GM12878 (cell line): Measurements from ENCODE around the gene OR1F1. TPM values are rescaled to one million over a fixed set of nuclear protein-coding genes. Genes with fewer than 3 reads are reported as not detected.

Experiments
- ATAC-seq: fragments of 200-7000 bp; cut with Tn5 transposase; 3 replicates; pipeline ENCODE4 v1.9.1; 2020; ENCODE audit warnings: mild to moderate bottlenecking, moderate library complexity
- BruUV-seq: library from RNA; stranded (reverse); fragments of 400-500 nt; replicated peaks from 2 replicates; lab custom pipeline; 2021; lab: Mats Ljungman, UMichigan
- CTCF ChIA-PET: fragments of 300-600 bp; sonication (Branson Sonifier 250); formaldehyde crosslinking; extraction: SDS; loops from one replicate; lab custom pipeline; 2021; ENCODE audit warnings: inconsistent platforms; lab: Yijun Ruan, JAX
- POLR2A ChIA-PET: fragments of 350-600 bp; formaldehyde crosslinking; extraction: SDS; loops from one replicate; lab custom pipeline; 2021; ENCODE audit warnings: inconsistent platforms; lab: Charles Lee
- RAD21 ChIA-PET: fragments of 300-600 bp; sonication (Branson Sonifier 250); formaldehyde crosslinking; loops from one replicate; lab custom pipeline; 2023; ENCODE audit warnings: antibody characterized with exemption; ENCODE audit not compliant: unreplicated experiment; lab: Charles Lee
- SMC1A ChIA-PET: fragments of 300-600 bp; sonication (Branson Sonifier 250); formaldehyde crosslinking; loops from one replicate; lab custom pipeline; 2023; ENCODE audit not compliant: unreplicated experiment, uncharacterized antibody; lab: Charles Lee
- DNase-seq: peaks from one replicate; pipeline ENCODE4 v3.0.0-alpha.2; 2011; ENCODE audit warnings: low read depth, low spot score
- FAIRE-seq: peaks from 3 replicates; lab custom pipeline; 2011; peaks lifted over from hg19 to GRCh38; lab: Jason Lieb, UNC
- H2AFZ ChIP-seq: 2 replicates; pipeline ENCODE4 v1.6.0; 2011; ENCODE audit warnings: low read depth, low read length, control low read depth; ENCODE audit not compliant: control insufficient read depth
- H3K27ac ChIP-seq: 2 replicates; pipeline ENCODE4 v1.5.1; 2011; ENCODE audit warnings: control low read depth; ENCODE audit not compliant: control insufficient read depth, insufficient read depth
- H3K27me3 ChIP-seq, 2 experiments: replicated peaks in 1 of 2; 2 replicates each; pipeline versions ENCODE4 v1.6.0 to v1.6.1; 2011; ENCODE audit warnings: low read length in 1 of 2; ENCODE audit not compliant: control insufficient read depth in 2 of 2, insufficient read depth in 2 of 2
- H3K36me3 ChIP-seq, 2 experiments: 2 replicates each; pipeline ENCODE4 v1.5.1; 2011; ENCODE audit warnings: low read length in 1 of 2; ENCODE audit not compliant: control insufficient read depth in 2 of 2, insufficient read depth in 2 of 2
- H3K4me1 ChIP-seq: 2 replicates; pipeline ENCODE4 v1.6.1; 2011; ENCODE audit warnings: mild to moderate bottlenecking, low read length, moderate library complexity, mixed read lengths; ENCODE audit not compliant: control insufficient read depth, insufficient read depth
- H3K4me2 ChIP-seq: 2 replicates; pipeline ENCODE4 v1.6.0; 2011; ENCODE audit warnings: control low read depth; ENCODE audit not compliant: control insufficient read depth, insufficient read depth
- H3K4me3 ChIP-seq: fragments of 200-600 bp; sonication (generic); 2 replicates; pipeline ENCODE4 v1.5.1; 2016
- H3K79me2 ChIP-seq: 2 replicates; pipeline ENCODE4 v1.6.0; 2011; ENCODE audit warnings: low read length; ENCODE audit not compliant: control insufficient read depth, insufficient read depth
- H3K9ac ChIP-seq: 2 replicates; pipeline ENCODE4 v1.8.0; 2011; ENCODE audit warnings: low read length, control low read depth, mixed read lengths; ENCODE audit not compliant: control insufficient read depth, insufficient read depth
- H3K9me3 ChIP-seq: replicated peaks from 3 replicates; pipeline ENCODE4 v1.5.1; 2011; ENCODE audit warnings: mild to moderate bottlenecking, low read length; ENCODE audit not compliant: control insufficient read depth, insufficient read depth
- H4K20me1 ChIP-seq: 2 replicates; pipeline ENCODE4 v1.6.0; 2011; ENCODE audit not compliant: control insufficient read depth, insufficient read depth
- BCL11A ChIP-seq: IDR thresholded peaks from 2 replicates; pipeline ENCODE4 v1.6.1; 2011; ENCODE audit warnings: low read depth, low read length
- GABPA ChIP-seq: IDR thresholded peaks from 2 replicates; pipeline ENCODE4 v1.6.1; 2014; ENCODE audit warnings: antibody characterized with exemption, low read depth, mild to moderate bottlenecking, inconsistent platforms
- IRF5 ChIP-seq: fragments of 450-650 bp; IDR thresholded peaks from 2 replicates; pipeline ENCODE4 v1.6.1; 2017; ENCODE audit warnings: borderline replicate concordance
- KLF5 ChIP-seq: fragments of 450-650 bp; IDR thresholded peaks from 2 replicates; pipeline ENCODE4 v1.6.1; 2014; ENCODE audit warnings: mild to moderate bottlenecking; ENCODE audit not compliant: partially characterized antibody
- NBN ChIP-seq: fragments of 450-650 bp; IDR thresholded peaks from 2 replicates; pipeline ENCODE4 v1.6.1; 2016
- POLR2AphosphoS2 ChIP-seq: IDR thresholded peaks from 2 replicates; pipeline ENCODE4 v1.6.1; 2011; ENCODE audit warnings: low read depth, mild to moderate bottlenecking, low read length, improper control_type of control experiment, moderate library complexity
- TCF7 ChIP-seq: IDR thresholded peaks from 2 replicates; pipeline ENCODE4 v1.6.1; 2014; ENCODE audit warnings: antibody characterized with exemption, borderline replicate concordance
- ZBTB33 ChIP-seq: fragments of 450-650 bp; IDR thresholded peaks from 2 replicates; pipeline ENCODE4 v1.6.1; 2017; ENCODE audit warnings: mild to moderate bottlenecking
- ZNF24 ChIP-seq: fragments of 450-650 bp; IDR thresholded peaks from 2 replicates; pipeline ENCODE4 v1.6.1; 2017; ENCODE audit warnings: antibody characterized with exemption, mild to moderate bottlenecking
- ZNF384 ChIP-seq: IDR thresholded peaks from 2 replicates; pipeline ENCODE4 v1.6.1; 2012; ENCODE audit warnings: low read depth, mild to moderate bottlenecking, low read length, improper control_type of control experiment, borderline replicate concordance
- WGBS: methylation state at CpG from one replicate; pipeline ENCODE4 v1.1.6; 2016; ENCODE audit warnings: low lambda C conversion rate; ENCODE audit not compliant: insufficient replicate concordance, insufficient coverage; ENCODE audit errors: missing lambda C conversion rate; 5-methylcytosine and 5-hydroxymethylcytosine counted together
- in situ Hi-C: fragments of 300-500 bp; cut with MboI; formaldehyde crosslinking; loops from 9 replicates; pipeline ENCODE4 v1.14.3; 2018; ENCODE audit warnings: mixed read lengths
- intact Hi-C: fragments of 100-400 bp; cut with micrococcal nuclease; formaldehyde crosslinking; loops from one replicate; pipeline ENCODE4 v1.14.2; 2022; ENCODE audit not compliant: unreplicated experiment
- polyA plus RNA-seq, 11 experiments: library from polyadenylated mRNA; depleted of rRNA in 4 of 11; unstranded in 6 of 11; stranded (reverse) in 5 of 11; fragments of >200 nt; fragmentation: Nextera tagmentation in 4 of 11; fragmentation: Illumina TruSeq in 1 of 11; extraction: Ambion mirVana in 4 of 11; extraction: Trizol in 1 of 11; gene quantifications; 1 replicate in 1 of 11; 2 replicates in 10 of 11; pipeline versions ENCODE4 v1.2.1 to v1.2.3, GENCODE V29; 2011 to 2016; ENCODE audit warnings: inconsistent platforms in 2 of 11, missing spikeins in 2 of 11, low read depth in 1 of 11
- total RNA-seq, 4 experiments: library from RNA; depleted of rRNA in 3 of 4; stranded (reverse); fragments of >200 nt in 3 of 4; fragmentation: Illumina TruSeq in 1 of 4; extraction: Trizol in 1 of 4; gene quantifications; 2 replicates each; pipeline versions ENCODE4 v1.2.1 to v1.2.3, GENCODE V29; 2013 to 2021
- TF ChIP-seq, protein P1 (sequence below): IDR thresholded peaks from 2 replicates; pipeline ENCODE4 v1.6.1; 2011; ENCODE audit warnings: low read depth, low read length, improper control_type of control experiment, borderline replicate concordance
- TF ChIP-seq, protein P2 (sequence below): IDR thresholded peaks from 2 replicates; pipeline ENCODE4 v1.6.1; 2012; ENCODE audit warnings: mild to moderate bottlenecking, low read depth, low read length
- TF ChIP-seq, protein P3 (sequence below): fragments of 450-650 bp; IDR thresholded peaks from 2 replicates; pipeline ENCODE4 v1.6.1; 2017; ENCODE audit warnings: mild to moderate bottlenecking, moderate library complexity

OR1F1 gene
- total and polyA plus RNA-seq, 10 of the 15 experiments (the other 5 are each of a cell fraction or from before 2014, with no cell fraction given), result 0.10 to 0.14 (median 0.12) TPM; not detected in 7

GRCh38 chr16:3145151-3145550, 42.9 kb upstream of the OR1F1 start:
- SMC1A ChIA-PET, result no interaction called here
- TF ChIP-seq TCF7, result no peak
- TF ChIP-seq, protein P1, sequence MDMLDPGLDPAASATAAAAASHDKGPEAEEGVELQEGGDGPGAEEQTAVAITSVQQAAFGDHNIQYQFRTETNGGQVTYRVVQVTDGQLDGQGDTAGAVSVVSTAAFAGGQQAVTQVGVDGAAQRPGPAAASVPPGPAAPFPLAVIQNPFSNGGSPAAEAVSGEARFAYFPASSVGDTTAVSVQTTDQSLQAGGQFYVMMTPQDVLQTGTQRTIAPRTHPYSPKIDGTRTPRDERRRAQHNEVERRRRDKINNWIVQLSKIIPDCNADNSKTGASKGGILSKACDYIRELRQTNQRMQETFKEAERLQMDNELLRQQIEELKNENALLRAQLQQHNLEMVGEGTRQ, result no peak
- TF ChIP-seq ZNF24, result no peak
- no peak for TF ChIP-seq NBN
- no peak for TF ChIP-seq ZNF384
- TF ChIP-seq, protein P2, sequence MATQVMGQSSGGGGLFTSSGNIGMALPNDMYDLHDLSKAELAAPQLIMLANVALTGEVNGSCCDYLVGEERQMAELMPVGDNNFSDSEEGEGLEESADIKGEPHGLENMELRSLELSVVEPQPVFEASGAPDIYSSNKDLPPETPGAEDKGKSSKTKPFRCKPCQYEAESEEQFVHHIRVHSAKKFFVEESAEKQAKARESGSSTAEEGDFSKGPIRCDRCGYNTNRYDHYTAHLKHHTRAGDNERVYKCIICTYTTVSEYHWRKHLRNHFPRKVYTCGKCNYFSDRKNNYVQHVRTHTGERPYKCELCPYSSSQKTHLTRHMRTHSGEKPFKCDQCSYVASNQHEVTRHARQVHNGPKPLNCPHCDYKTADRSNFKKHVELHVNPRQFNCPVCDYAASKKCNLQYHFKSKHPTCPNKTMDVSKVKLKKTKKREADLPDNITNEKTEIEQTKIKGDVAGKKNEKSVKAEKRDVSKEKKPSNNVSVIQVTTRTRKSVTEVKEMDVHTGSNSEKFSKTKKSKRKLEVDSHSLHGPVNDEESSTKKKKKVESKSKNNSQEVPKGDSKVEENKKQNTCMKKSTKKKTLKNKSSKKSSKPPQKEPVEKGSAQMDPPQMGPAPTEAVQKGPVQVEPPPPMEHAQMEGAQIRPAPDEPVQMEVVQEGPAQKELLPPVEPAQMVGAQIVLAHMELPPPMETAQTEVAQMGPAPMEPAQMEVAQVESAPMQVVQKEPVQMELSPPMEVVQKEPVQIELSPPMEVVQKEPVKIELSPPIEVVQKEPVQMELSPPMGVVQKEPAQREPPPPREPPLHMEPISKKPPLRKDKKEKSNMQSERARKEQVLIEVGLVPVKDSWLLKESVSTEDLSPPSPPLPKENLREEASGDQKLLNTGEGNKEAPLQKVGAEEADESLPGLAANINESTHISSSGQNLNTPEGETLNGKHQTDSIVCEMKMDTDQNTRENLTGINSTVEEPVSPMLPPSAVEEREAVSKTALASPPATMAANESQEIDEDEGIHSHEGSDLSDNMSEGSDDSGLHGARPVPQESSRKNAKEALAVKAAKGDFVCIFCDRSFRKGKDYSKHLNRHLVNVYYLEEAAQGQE, result no peak
- TF ChIP-seq KLF5, result no peak
- TF ChIP-seq IRF5, result no peak
- no peak for TF ChIP-seq POLR2AphosphoS2
- no peak for TF ChIP-seq BCL11A
- TF ChIP-seq ZBTB33, result no peak
- TF ChIP-seq, protein P3, sequence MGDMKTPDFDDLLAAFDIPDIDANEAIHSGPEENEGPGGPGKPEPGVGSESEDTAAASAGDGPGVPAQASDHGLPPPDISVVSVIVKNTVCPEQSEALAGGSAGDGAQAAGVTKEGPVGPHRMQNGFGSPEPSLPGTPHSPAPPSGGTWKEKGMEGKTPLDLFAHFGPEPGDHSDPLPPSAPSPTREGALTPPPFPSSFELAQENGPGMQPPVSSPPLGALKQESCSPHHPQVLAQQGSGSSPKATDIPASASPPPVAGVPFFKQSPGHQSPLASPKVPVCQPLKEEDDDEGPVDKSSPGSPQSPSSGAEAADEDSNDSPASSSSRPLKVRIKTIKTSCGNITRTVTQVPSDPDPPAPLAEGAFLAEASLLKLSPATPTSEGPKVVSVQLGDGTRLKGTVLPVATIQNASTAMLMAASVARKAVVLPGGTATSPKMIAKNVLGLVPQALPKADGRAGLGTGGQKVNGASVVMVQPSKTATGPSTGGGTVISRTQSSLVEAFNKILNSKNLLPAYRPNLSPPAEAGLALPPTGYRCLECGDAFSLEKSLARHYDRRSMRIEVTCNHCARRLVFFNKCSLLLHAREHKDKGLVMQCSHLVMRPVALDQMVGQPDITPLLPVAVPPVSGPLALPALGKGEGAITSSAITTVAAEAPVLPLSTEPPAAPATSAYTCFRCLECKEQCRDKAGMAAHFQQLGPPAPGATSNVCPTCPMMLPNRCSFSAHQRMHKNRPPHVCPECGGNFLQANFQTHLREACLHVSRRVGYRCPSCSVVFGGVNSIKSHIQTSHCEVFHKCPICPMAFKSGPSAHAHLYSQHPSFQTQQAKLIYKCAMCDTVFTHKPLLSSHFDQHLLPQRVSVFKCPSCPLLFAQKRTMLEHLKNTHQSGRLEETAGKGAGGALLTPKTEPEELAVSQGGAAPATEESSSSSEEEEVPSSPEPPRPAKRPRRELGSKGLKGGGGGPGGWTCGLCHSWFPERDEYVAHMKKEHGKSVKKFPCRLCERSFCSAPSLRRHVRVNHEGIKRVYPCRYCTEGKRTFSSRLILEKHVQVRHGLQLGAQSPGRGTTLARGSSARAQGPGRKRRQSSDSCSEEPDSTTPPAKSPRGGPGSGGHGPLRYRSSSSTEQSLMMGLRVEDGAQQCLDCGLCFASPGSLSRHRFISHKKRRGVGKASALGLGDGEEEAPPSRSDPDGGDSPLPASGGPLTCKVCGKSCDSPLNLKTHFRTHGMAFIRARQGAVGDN, result no peak
- TF ChIP-seq GABPA, result no peak

More at GRCh38 chr16:3145151-3145550, 42.9 kb upstream of the OR1F1 start:
- H3K79me2 ChIP-seq, result no peaks in the 10 kb centered on the region
- ChIA-PET POLR2A (interaction anchor here (0.6 kb wide), 1 partner anchor 12 kb away, joined by 3 read pairs; no protein-coding TSS in a partner anchor), RAD21 (interaction anchor here (2.5 kb wide), 1 partner anchor 10 kb away, joined by 6 read pairs; the partner anchor contains the start of gene ZNF213), CTCF (no interaction called here)
- DNase-seq (no peak), ATAC-seq (no peak), FAIRE-seq (no peak)
- no peak overlapping the region for H3K9ac ChIP-seq
- no peak overlapping the region for H3K4me2 ChIP-seq
- H3K9me3 ChIP-seq, result no peaks in the 10 kb centered on the region
- in situ Hi-C loops (no loop called here), intact Hi-C loops (no loop called here)
- H3K36me3 ChIP-seq, result no peaks in the 10 kb centered on the region; a peak in 2 of 4 replicates
- no peak overlapping the region for H3K27ac ChIP-seq
- no peak overlapping the region for H3K4me3 ChIP-seq
- H2AFZ ChIP-seq, result no peak overlapping the region
- no TSS peak for BruUV-seq
- no peaks in the 10 kb centered on the region; the same call in 1 of the 2 replicates for H3K4me1 ChIP-seq
- H3K27me3 ChIP-seq, result no peaks in the 10 kb centered on the region
- H4K20me1 ChIP-seq, result no peaks in the 10 kb centered on the region
- 61% methylated on average over 10 of the region's 10 CpGs for WGBS
